Caco-2 (cell line): Measurements from ENCODE around the gene TMEM238L. TPM values are rescaled to one million over a fixed set of nuclear protein-coding genes. Genes with fewer than 3 reads are reported as not detected.

Experiments
- BruUV-seq: library from RNA; stranded (reverse); fragments of 400-500 nt; replicated peaks from 2 replicates; lab custom pipeline; 2021; lab: Mats Ljungman, UMichigan
- CTCF ChIA-PET: fragments of 300-600 bp; sonication (Branson Sonifier 250); formaldehyde crosslinking; loops from one replicate; lab custom pipeline; 2022; ENCODE audit warnings: antibody characterized with exemption; lab: Charles Lee
- POLR2A ChIA-PET: fragments of 300-600 bp; sonication (Branson Sonifier 250); formaldehyde crosslinking; loops from one replicate; lab custom pipeline; 2022; ENCODE audit warnings: antibody characterized with exemption; lab: Charles Lee
- DNase-seq, 2 experiments: peaks; one replicate each; pipeline versions ENCODE4 v3.0.0 to v3.0.0-alpha.2; 2020 to 2022
- H3K27me3 ChIP-seq: replicated peaks from 2 replicates; pipeline ENCODE4 v1.6.0; 2011; ENCODE audit warnings: low read length; ENCODE audit not compliant: control insufficient read depth, insufficient read depth
- H3K36me3 ChIP-seq: 2 replicates; pipeline ENCODE4 v1.5.1; 2011; ENCODE audit warnings: low read length; ENCODE audit not compliant: control insufficient read depth, insufficient read depth
- H3K4me1 ChIP-seq: fragments of 250-450 bp; sonication (Bioruptor Pico); 2 replicates; pipeline ENCODE4 v1.5.1; 2020; ENCODE audit warnings: mild to moderate bottlenecking
- H3K4me3 ChIP-seq: 2 replicates; pipeline ENCODE4 v1.5.1; 2011; ENCODE audit warnings: low read depth, mild to moderate bottlenecking, control low read depth, low read length
- H3K9me3 ChIP-seq: fragments of 250-450 bp; sonication (Bioruptor Pico); 2 replicates; pipeline ENCODE4 v1.5.1; 2020; ENCODE audit warnings: mild to moderate bottlenecking, moderate library complexity
- H3K27ac Mint-ChIP-seq: one replicate; pipeline ENCODE4 v1.8.0; 2022; ENCODE audit warnings: mixed read lengths; ENCODE audit not compliant: unreplicated experiment
- H3K27me3 Mint-ChIP-seq: one replicate; pipeline ENCODE4 v1.8.0; 2022; ENCODE audit warnings: mixed read lengths; ENCODE audit not compliant: insufficient read depth, unreplicated experiment
- H3K36me3 Mint-ChIP-seq: one replicate; pipeline ENCODE4 v1.8.0; 2022; ENCODE audit warnings: mild to moderate bottlenecking, mixed read lengths; ENCODE audit not compliant: insufficient read depth, unreplicated experiment
- H3K4me1 Mint-ChIP-seq: one replicate; pipeline ENCODE4 v1.8.0; 2022; ENCODE audit warnings: low read depth, mixed read lengths; ENCODE audit not compliant: unreplicated experiment
- H3K4me3 Mint-ChIP-seq: one replicate; pipeline ENCODE4 v1.8.0; 2022; ENCODE audit warnings: mild to moderate bottlenecking, moderate library complexity, mixed read lengths; ENCODE audit not compliant: unreplicated experiment
- H3K9me3 Mint-ChIP-seq: one replicate; pipeline ENCODE4 v1.8.0; 2022; ENCODE audit warnings: mixed read lengths; ENCODE audit not compliant: unreplicated experiment
- intact Hi-C: fragments of 100-400 bp; cut with micrococcal nuclease; formaldehyde crosslinking; loops from one replicate; pipeline ENCODE4 v1.10.0; 2022; ENCODE audit not compliant: unreplicated experiment
- total RNA-seq: library from RNA; stranded (reverse); gene quantifications from 2 replicates; pipeline ENCODE4 v1.2.3, GENCODE V29; 2022
- TF ChIP-seq, protein P1 (sequence below), 2 experiments: fragments of 200-600 bp in 1 of 2; IDR thresholded peaks; 1 replicate in 1 of 2; 2 replicates in 1 of 2; pipeline versions ENCODE4 v1.5.1 to v1.8.0; 2011 to 2022; ENCODE audit warnings: antibody characterized with exemption in 1 of 2, control low read depth in 1 of 2, inconsistent platforms in 1 of 2, low read depth in 1 of 2, low read length in 1 of 2, mild to moderate bottlenecking in 1 of 2, moderate library complexity in 1 of 2; ENCODE audit not compliant: insufficient read depth in 1 of 2, severe bottlenecking in 1 of 2, unreplicated experiment in 1 of 2

Gene TMEM238L
- total RNA-seq, 1 experiment from 2014 or later: not detected

DNA sequence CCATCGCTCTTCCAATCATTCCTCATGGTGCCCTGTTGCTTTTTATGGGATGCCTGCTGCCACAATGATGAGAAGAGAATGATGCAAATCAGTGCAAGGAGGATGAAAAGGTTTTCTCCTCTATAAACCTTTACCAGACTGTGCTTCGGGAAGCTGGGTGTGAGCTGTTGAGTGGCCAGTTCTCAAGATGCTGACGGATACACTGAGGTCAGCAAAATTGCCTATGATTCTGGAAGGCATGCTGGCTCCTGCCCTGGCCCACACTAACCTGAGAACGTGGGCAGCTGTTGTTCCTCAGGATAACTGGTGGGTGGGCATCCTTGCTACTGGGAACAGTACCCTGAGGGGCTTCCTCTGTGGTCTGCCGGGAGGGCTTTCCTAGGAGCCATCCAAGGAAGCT, 34.8 kb upstream of the TMEM238L start:
- Histone ChIP-seq H3K36me3 (no peaks in the 10 kb centered on the region), H3K9me3 (no peaks in the 10 kb centered on the region), H3K4me3 (no peak overlapping the region), H3K27me3 (no peaks in the 10 kb centered on the region), H3K4me1 (no peaks in the 10 kb centered on the region)
- H3K9me3 Mint-ChIP-seq: no peaks in the 10 kb centered on the region
- POLR2A ChIA-PET: no interaction called here
- H3K27ac Mint-ChIP-seq: no peak overlapping the region
- CTCF ChIA-PET: interaction anchor here (0.6 kb wide), 1 partner anchor 722 kb away, joined by 3 read pairs; no protein-coding TSS in a partner anchor
- H3K36me3 Mint-ChIP-seq: no peaks in the 10 kb centered on the region
- no peak for DNase-seq
- H3K4me1 Mint-ChIP-seq: peaks cover 6% of the 10 kb centered on the region
- no peaks in the 10 kb centered on the region for H3K27me3 Mint-ChIP-seq
- intact Hi-C loops: no loop called here
- TF ChIP-seq, protein P1, sequence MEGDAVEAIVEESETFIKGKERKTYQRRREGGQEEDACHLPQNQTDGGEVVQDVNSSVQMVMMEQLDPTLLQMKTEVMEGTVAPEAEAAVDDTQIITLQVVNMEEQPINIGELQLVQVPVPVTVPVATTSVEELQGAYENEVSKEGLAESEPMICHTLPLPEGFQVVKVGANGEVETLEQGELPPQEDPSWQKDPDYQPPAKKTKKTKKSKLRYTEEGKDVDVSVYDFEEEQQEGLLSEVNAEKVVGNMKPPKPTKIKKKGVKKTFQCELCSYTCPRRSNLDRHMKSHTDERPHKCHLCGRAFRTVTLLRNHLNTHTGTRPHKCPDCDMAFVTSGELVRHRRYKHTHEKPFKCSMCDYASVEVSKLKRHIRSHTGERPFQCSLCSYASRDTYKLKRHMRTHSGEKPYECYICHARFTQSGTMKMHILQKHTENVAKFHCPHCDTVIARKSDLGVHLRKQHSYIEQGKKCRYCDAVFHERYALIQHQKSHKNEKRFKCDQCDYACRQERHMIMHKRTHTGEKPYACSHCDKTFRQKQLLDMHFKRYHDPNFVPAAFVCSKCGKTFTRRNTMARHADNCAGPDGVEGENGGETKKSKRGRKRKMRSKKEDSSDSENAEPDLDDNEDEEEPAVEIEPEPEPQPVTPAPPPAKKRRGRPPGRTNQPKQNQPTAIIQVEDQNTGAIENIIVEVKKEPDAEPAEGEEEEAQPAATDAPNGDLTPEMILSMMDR (IDR thresholded peaks at IDR 0.05; ENCODE audit: insufficient read depth in 1 of 2, low read depth in 1 of 2, low read length in 1 of 2, severe bottlenecking in 1 of 2, unreplicated experiment in 1 of 2): no peak
- no peak overlapping the region for H3K4me3 Mint-ChIP-seq
- no TSS peak for BruUV-seq

DNA sequence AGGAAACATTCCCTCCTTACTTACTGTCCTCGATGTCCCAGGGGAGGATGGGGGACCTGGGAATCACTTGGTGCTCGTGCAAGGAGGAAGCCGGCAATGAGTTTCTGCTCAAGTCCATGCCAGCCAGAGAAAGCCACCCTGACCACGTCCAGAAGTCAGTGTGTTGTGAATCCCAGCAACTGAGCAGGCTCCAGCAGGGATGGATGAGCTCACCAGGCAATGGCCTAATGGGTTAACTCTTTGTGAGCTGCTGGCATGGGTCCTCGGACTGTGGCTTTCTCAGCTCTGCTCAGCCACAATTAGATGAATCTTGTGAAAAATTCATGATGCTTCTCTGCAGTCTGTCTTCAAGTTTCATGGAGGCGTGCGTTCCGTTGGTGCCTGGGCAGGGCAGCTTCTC, 34.0 kb upstream of the TMEM238L start, which contains the start of gene PIRT:
Gene PIRT (minus strand): TSS at position 167 of the 400 bp plus-strand sequence. CDS start 12,442 bp downstream, outside the sequence.
- no TSS peak for BruUV-seq
- CTCF ChIA-PET: no interaction called here
- no peak within 1 kb of the TSS for H3K27ac Mint-ChIP-seq
- no peaks in the 10 kb centered on the region for H3K27me3 ChIP-seq
- intact Hi-C loops: no loop called here
- H3K36me3 Mint-ChIP-seq: no peaks in the 10 kb centered on the region
- H3K4me3 Mint-ChIP-seq: no peak within 1 kb of the TSS
- TF ChIP-seq, protein P1 (IDR thresholded peaks at IDR 0.05; ENCODE audit: insufficient read depth in 1 of 2, low read depth in 1 of 2, low read length in 1 of 2, severe bottlenecking in 1 of 2, unreplicated experiment in 1 of 2): no peak
- H3K9me3 Mint-ChIP-seq: no peaks in the 10 kb centered on the region
- no peaks in the 10 kb centered on the region for H3K4me1 Mint-ChIP-seq
- H3K36me3 ChIP-seq: no peaks in the 10 kb centered on the region
- DNase-seq: no peak
- no peaks in the 10 kb centered on the region for H3K9me3 ChIP-seq
- no peak within 1 kb of the TSS for H3K4me3 ChIP-seq
- H3K27me3 Mint-ChIP-seq: no peaks in the 10 kb centered on the region
- H3K4me1 ChIP-seq: no peaks in the 10 kb centered on the region
- POLR2A ChIA-PET: no interaction called here

DNA sequence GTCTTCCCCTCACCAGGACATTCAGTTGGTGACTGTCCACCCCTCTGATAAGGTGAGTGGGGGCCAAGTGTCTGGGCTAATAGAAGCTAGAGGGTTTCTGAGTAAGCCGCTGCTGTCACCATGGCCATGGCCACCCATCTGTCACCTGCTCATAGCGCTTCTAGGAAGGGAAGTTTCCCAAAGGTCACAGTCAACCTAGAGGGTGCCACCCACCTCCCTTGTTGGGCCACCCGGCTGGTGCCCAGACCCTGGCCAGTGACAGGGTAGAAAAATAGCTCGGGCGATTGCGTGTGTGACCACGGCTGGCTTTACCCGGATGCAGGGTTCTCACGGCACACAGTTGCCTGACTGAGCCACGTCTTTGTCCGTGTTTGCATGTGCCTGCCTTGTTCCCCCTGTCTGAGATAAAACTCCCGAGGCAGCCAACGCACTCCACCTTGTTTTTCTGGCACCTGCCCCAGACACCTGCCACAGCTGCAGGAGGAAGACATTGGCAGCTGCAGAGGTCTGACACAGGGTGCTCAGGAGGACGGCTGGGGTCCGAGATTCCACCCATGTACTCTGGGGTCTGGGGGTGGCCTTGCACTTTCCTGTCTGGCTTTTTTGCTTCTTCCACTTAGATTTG, 33.2 kb upstream of the TMEM238L start:
- Mint-ChIP-seq H3K9me3 (no peaks in the 10 kb centered on the region), H3K4me1 (no peaks in the 10 kb centered on the region), H3K27me3 (no peaks in the 10 kb centered on the region), H3K4me3 (no peak overlapping the region), H3K36me3 (no peaks in the 10 kb centered on the region), H3K27ac (no peak overlapping the region)
- ChIA-PET POLR2A (no interaction called here), CTCF (no interaction called here)
- TF ChIP-seq, protein P1 (IDR thresholded peaks at IDR 0.05; ENCODE audit: insufficient read depth in 1 of 2, low read depth in 1 of 2, low read length in 1 of 2, severe bottlenecking in 1 of 2, unreplicated experiment in 1 of 2): no peak
- BruUV-seq: no TSS peak
- no peak overlapping the region for H3K4me3 ChIP-seq
- no peaks in the 10 kb centered on the region for H3K36me3 ChIP-seq
- H3K9me3 ChIP-seq: no peaks in the 10 kb centered on the region
- intact Hi-C loops: no loop called here
- no peak for DNase-seq
- H3K27me3 ChIP-seq: no peaks in the 10 kb centered on the region
- no peaks in the 10 kb centered on the region for H3K4me1 ChIP-seq
